Stimulated activated CD4-positive, alpha-beta T cell treated with anti-CD3 and anti-CD28 coated beads, Interleukin-4, amount 100 ng/mL, for 48 hours (primary cell): ENCODE data around the gene HSH2D.

Source experiments
- DNase-seq, 2 donors: peaks; one replicate each; pipeline ENCODE4 v3.0.0-alpha.2; 2020; ENCODE audit warnings: low read depth in 2 of 2

Gene HSH2D

DNA sequence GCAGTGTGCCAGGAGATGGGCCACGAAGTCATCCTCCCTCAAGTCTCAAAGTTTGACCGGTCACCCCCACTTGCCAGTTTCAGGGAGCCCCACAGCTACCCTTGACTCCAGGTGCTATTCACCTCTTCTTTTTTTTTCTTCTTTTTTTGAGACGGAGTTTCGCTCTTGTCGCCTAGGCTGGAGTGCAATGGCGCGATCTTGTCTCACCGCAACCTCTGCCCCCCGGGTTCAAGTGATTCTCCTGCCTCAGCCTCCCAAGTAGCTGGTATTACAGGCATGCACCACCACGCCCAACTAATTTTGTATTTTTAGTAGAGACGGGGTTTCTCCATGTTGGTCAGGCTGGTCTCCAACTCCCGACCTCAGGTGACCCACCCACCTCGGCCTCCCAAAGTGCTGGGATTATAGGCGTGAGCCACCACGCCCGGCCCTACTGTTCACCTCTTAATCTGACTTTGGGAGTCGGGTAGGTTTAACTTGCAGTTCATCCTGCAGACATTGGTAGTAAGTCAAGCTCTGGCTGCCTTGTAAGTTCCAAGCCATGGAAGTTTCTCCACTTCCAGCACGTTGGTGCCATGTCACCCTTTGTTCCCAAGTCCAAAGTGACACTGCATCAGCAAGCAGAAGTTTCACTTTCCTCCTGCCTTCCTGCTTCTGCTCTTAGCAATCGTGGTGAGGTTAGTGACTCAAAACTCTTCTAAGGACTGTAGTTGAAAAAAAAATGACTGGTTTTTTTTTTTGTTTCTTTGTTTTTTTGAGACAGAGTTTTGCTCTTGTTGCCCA lies 24.2 kb upstream of the HSH2D start:
- peak in 1 of 2 donors; percentile 42 for DNase-seq

GRCh38 chr19:16121141-16121540 lies 22.3 kb upstream of the HSH2D start:
- DNase-seq: no peak

DNA sequence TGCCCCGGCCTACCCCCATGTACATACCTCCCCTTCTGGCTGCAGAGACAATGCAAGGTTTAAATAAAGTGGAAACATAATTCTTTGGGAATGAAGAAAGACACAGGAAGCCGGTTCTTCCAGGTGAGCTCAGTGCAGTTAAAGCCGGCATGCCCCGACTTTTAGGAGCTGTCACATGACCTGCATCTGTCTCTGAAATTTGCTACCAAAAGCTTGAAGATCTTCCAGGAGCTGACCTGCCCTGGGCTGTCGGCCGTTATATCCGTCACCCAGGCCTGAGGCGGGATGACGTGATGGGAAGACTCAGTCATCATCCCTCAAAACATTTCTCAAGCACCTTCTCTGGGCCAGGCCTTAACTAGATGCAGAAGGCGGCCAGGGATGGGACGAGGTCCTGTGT lies 21.5 kb upstream of the HSH2D start:
- no peak for DNase-seq

GRCh38 chr19:16124953-16125352 lies 18.5 kb upstream of the HSH2D start:
- no peak for DNase-seq

DNA sequence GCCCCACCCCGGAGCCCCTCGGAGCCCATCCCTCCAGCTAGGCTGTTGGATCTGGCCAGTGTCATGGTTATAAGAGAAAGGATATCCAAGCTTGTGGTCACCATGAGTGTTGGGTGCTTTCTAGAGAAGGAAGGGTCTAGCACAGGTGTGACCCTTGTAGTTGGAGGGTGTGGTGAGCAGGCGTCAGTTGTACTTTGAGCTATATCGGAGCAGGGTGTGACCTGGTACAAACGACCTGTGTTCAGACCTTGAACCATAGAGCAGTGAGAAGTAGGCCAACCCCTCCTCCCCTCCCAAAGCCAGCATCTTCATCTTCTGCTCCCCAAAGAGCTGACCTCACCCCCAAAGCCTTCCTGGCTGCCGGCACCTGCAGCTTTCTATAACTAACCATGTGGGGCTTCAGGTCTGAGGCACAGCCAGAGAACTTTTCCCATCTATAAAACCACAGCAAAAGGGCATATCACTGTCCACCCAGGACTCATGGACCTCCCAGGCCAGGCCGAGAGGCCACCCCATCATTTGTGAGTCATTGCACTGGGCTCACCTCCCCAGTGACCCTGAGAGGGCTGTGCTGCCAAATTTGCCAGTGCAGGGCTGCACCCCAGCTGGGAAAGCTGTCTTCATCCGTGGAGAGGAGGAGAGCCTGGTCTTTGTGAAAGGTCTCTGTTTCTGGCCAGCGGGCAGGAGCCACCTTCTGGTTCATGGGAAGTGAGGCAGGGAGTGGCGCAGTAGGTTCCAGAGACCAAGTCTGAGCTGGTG lies 17.6 kb upstream of the HSH2D start:
- no peak for DNase-seq

- DNase-seq: no peak
These were observed 16.4 kb upstream of the HSH2D start for GRCh38 chr19:16127080-16127479.

GRCh38 chr19:16127776-16128371 lies 15.6 kb upstream of the HSH2D start:
- no peak for DNase-seq

- no peak for DNase-seq
These were observed 11.8 kb upstream of the HSH2D start for GRCh38 chr19:16131648-16132047.

GRCh38 chr19:16133818-16134217 lies 9.7 kb upstream of the HSH2D start:
- no peak for DNase-seq

DNA sequence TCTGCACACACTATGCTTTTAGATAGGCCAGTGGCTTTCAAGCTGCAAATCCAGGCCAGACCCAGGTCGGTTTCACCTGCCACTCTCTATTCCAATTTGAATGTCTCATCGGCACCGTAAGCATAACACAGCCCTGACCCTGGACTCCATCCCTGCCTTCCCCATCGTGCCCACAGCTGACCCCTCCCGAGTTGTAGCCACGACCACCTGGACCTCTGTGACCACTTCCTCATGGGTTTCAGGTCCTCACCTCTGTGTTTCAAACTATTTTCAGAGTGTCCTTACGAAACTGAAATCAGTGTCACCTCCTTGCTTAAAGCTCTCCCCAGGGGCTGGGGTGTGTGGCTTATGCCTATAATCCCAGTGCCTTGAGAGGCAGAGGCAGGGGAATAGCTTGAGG lies 9.0 kb upstream of the HSH2D start:
- no peak for DNase-seq

GRCh38 chr19:16135430-16136127 lies 7.9 kb upstream of the HSH2D start:
- DNase-seq: no peak

GRCh38 chr19:16136185-16136999 lies 7.1 kb upstream of the HSH2D start:
- DNase-seq: no peak

DNA sequence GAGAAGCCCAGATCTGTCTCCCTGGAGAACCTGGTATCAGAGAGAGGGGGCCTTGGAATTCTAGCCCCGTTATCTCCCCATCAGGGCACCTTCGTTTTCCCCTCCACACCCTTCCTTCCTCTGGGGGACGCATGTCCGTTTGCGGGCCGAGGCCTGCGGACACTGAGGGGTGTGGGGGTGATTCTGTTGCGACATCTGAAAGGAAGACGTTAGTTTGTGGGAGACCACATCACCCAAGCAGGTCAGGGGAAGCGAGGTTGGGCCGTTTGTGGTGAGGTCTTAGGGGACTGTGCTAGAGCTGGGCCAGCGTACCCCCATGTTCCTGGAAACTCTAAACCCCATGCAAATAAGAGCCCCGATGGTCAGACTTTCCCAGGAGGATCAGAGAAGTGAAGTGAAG lies 3.7 kb upstream of the HSH2D start:
- DNase-seq: no peak

- no peak for DNase-seq
These were observed 2.4 kb upstream of the HSH2D start for GRCh38 chr19:16141043-16141442.

GRCh38 chr19:16142032-16142580 lies 1.4 kb upstream of the HSH2D start:
- no peak for DNase-seq

DNA sequence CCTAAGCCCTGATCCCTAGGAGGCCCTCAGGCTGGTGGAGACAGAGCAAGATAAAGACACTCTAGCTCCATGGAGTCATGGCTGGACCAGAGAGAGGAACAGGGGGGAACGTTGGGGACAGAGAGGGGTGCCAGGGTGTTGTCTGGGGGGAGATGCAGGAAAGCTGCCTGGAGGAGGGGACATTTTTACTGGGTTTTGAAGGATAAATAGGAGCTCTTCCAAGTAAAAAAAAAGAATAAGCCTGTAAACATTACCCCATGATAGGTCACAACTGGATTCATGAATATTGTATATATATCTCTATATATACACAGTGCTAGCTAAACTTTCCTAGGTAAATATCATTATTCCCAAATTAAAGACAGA lies 714 bp downstream of the HSH2D start:
- no peak for DNase-seq

DNA sequence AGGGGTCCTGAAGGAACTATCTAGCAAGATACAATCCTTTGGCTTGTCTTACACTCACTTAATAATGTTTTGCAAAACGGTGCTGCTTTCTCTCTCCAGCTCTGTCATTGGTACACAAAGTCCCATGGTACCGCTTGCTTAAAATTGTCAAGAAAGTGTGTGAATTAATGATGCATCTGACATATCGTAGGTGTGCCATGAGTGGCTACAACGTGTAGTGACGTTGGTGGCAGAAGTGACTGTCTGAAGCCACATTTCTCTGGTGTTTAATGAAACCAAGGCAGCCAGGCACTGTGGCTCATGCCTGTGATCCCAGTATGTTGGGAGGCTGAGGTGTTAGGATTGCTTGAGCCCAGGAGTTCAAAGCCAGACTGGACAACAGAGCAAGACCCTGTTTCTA lies 2.6 kb downstream of the HSH2D start:
- no peak for DNase-seq

- no peak for DNase-seq
These were observed 5.2 kb downstream of the HSH2D start for GRCh38 chr19:16148443-16149229.

DNA sequence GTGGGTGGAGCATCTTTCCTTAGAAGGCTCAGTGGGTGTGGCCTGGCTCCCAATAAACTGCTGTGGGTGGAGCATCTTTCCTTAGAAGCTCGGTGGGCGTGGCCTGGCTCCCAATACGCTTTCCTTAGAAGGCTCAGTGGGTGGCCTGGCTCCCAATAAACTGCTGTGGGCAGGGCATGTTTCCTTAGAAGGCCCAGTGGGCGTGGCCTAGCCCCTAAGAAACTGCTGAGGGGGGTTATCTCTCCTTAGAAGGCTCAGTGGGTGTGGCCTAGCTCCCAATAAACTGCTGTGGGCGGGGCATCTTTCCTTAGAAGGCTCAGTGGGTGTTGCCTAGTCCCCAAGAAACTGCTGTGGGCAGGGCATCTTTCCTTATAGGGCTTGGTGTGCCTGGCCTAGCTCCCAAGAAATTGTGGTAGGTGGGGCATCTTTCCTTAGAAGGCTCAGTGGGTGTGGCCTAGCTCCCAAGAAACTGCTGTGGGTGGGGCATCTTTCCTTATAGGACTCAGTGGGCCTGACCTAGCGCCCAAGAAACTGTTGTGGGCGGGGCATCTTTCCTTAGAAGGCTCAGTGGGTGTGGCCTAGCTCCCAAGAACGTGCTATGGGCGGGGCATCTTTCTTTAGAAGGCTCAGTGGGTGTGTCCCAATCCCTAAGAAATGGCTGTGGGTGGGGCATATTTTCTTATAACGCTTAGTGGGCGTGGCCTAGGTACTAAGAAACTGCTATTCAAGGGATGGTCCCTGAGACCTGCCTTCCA lies 10.3 kb downstream of the HSH2D start:
- no peak for DNase-seq

- no peak for DNase-seq
These were observed 11.1 kb downstream of the HSH2D start for GRCh38 chr19:16154557-16154956.
